HepG2 (cell line): ENCODE measurements around the gene PLXNA3. TPM values are rescaled to one million over a fixed set of nuclear protein-coding genes. Genes with fewer than 3 reads are reported as not detected.
A peak's percentile ranks its signal among the peaks of the same experiment; 100 is the strongest.

Experiments used
- CBX1 ChIP-seq: IDR thresholded peaks from one replicate; pipeline ENCODE4 v1.6.1; 2016; ENCODE audit warnings: antibody characterized with exemption, low read depth
- CHD2 ChIP-seq: IDR thresholded peaks from 2 replicates; pipeline ENCODE4 v1.6.1; 2011; ENCODE audit warnings: low read depth, low read length, improper control_type of control experiment
- ERF ChIP-seq: IDR thresholded peaks from 2 replicates; pipeline ENCODE4 v1.6.1; 2018; ENCODE audit warnings: missing biosample characterization, missing genetic modification reagents
- SKI ChIP-seq: fragments of 450-650 bp; IDR thresholded peaks from one replicate; pipeline ENCODE4 v1.6.1; 2018; ENCODE audit warnings: mild to moderate bottlenecking; ENCODE audit not compliant: partially characterized antibody
- TBX3 ChIP-seq: fragments of 450-650 bp; IDR thresholded peaks from 2 replicates; pipeline ENCODE4 v1.6.1; 2017; ENCODE audit warnings: antibody characterized with exemption, mild to moderate bottlenecking, inconsistent platforms, borderline replicate concordance
- ZBTB20 ChIP-seq: sonication (generic); formaldehyde crosslinking; IDR thresholded peaks from 2 replicates; pipeline ENCODE4 v1.8.1; 2023; ENCODE audit warnings: missing genetic modification reagents, low read depth, mild to moderate bottlenecking, borderline replicate concordance
- ZNF124 ChIP-seq: sonication (generic); formaldehyde crosslinking; IDR thresholded peaks from 2 replicates; pipeline ENCODE4 v1.4.0; 2020; ENCODE audit warnings: missing genetic modification reagents
- ZNF343 ChIP-seq: sonication (generic); formaldehyde crosslinking; IDR thresholded peaks from 2 replicates; pipeline ENCODE4 v1.4.0; 2020; ENCODE audit warnings: mild to moderate bottlenecking, missing genetic modification reagents
- ZNF431 ChIP-seq: sonication (generic); formaldehyde crosslinking; IDR thresholded peaks from 2 replicates; pipeline ENCODE4 v1.9.0; 2022; ENCODE audit warnings: missing genetic modification reagents, low read depth, mild to moderate bottlenecking, borderline replicate concordance
- ZNF749 ChIP-seq: sonication (generic); formaldehyde crosslinking; IDR thresholded peaks from 2 replicates; pipeline ENCODE4 v1.8.0; 2022; ENCODE audit warnings: mild to moderate bottlenecking, missing genetic modification reagents, moderate library complexity, borderline replicate concordance
- ZNF782 ChIP-seq: sonication (generic); formaldehyde crosslinking; IDR thresholded peaks from 2 replicates; pipeline ENCODE4 v1.4.0; 2020; ENCODE audit warnings: missing genetic modification reagents, mild to moderate bottlenecking, borderline replicate concordance
- polyA plus RNA-seq, 8 experiments: library from polyadenylated mRNA; depleted of rRNA in 3 of 8; stranded (reverse) in 7 of 8; unstranded in 1 of 8; fragments of >200 nt; fragmentation: Illumina TruSeq in 4 of 8; extraction: Trizol in 4 of 8; gene quantifications; 2 replicates each; pipeline versions ENCODE4 v1.2.1 to v1.2.3, GENCODE V29; 2011 to 2016; ENCODE audit warnings: low read depth in 4 of 8, missing spikeins in 1 of 8, mixed read lengths in 1 of 8; ENCODE audit not compliant: insufficient read depth in 1 of 8
- total RNA-seq, 5 experiments: library from RNA; depleted of rRNA; stranded (reverse); fragments of >200 nt; fragmentation: Illumina TruSeq; extraction: Trizol; gene quantifications; 2 replicates each; pipeline ENCODE4 v1.2.3, GENCODE V29; 2016; ENCODE audit warnings: low read depth in 1 of 5
- TF ChIP-seq, protein P1 (sequence below): IDR thresholded peaks from 2 replicates; pipeline ENCODE4 v1.6.1; 2016; ENCODE audit warnings: missing biosample characterization, missing genetic modification reagents, low read depth
- TF ChIP-seq, protein P2 (sequence below): sonication (generic); formaldehyde crosslinking; IDR thresholded peaks from 2 replicates; pipeline ENCODE4 v1.5.0; 2020; ENCODE audit warnings: mild to moderate bottlenecking, missing genetic modification reagents, borderline replicate concordance
- TF ChIP-seq, protein P3 (sequence below): sonication (generic); formaldehyde crosslinking; IDR thresholded peaks from 2 replicates; pipeline ENCODE4 v1.4.0; 2020; ENCODE audit warnings: missing genetic modification reagents
- TF ChIP-seq, protein P4 (sequence below): IDR thresholded peaks from 2 replicates; pipeline ENCODE4 v1.6.1; 2016; ENCODE audit warnings: low read depth
- TF ChIP-seq, protein P5 (sequence below): IDR thresholded peaks from 2 replicates; pipeline ENCODE4 v1.6.1; 2016; ENCODE audit warnings: mild to moderate bottlenecking

Gene PLXNA3
- total and polyA plus RNA-seq, 2 of the 13 experiments (the other 11 are each of a cell fraction or from before 2014, with no cell fraction given), result 5.8 to 20.6 TPM

DNA sequence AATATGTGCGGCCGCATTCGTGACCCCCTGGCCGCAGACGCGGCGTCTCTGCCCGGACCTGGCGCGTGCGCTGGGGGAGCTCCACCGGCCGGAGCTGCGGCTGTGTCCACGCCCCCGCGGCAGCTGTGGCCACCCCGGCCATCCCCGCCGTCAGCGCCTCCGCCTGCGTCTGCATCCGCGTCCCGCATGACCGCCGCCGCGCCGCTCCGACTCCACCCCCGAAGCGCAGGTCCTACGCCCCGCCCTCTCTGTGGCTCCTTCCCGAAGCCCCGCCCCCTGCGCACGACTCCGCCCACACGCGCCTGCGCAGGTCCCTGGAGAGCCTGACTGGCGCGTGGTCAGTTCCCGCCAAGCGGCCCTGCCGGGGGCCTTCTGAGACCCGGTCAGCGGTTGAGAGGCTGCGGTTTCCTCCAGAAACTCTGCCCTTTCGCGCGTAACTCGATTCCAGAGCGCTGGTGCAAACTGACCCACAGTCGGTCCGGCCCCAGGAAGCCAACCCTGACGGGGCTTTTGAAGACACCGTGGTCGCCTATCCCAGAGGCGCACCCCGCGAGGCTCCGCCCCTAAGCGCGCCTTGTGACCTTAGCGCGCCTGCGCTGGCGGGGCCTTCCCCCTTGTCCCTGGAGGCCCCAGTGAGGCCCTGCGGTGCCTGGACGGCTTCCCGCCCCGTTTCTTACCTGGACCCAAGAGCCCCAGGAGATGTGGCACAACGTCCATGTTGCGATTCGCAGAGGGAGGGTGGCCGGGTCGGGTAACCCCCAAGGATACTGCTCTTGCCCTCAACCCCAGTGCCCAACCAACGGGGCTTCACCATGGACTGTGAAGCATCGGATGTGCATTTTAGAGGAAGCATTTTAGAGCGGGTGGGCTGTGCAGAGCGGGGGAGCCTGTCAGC, 20.9 kb downstream of the PLXNA3 start, which contains the start of gene LAGE3 (continued):
- TF ChIP-seq, protein P1, sequence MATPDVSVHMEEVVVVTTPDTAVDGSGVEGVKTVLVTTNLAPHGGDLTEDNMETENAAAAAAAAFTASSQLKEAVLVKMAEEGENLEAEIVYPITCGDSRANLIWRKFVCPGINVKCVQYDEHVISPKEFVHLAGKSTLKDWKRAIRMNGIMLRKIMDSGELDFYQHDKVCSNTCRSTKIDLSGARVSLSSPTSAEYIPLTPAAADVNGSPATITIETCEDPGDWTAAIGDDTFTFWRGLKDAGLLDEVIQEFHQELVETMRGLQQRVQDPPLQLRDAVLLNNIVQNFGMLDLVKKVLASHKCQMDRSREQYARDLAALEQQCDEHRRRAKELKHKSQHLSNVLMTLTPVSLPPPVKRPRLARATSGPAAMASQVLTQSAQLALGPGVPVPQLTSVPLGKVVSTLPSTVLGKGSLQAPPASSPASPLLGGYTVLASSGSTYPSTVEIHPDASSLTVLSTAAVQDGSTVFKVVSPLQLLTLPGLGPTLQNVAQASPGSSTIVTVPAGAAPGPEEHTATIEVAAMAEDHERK (CRISPR knock-in tag), result no peak
- TF ChIP-seq ZNF749 (CRISPR knock-in tag) (peak; percentile 54; the same call in 1 of the 2 replicates), ZNF431 (CRISPR knock-in tag) (no peak), ZNF124 (no peak), ZNF343 (0 out of 2 replicates have a peak, but pooled peaks have one; percentile 27), SKI (no peak), CBX1 (no peak), ERF (CRISPR knock-in tag) (peak; percentile 73; the same call in 1 of the 2 replicates), TBX3 (no peak), ZNF782 (0 out of 2 replicates have a peak, but pooled peaks have one; percentile 32), ZBTB20 (CRISPR knock-in tag) (no peak), CHD2 (no peak)
- TF ChIP-seq, protein P2, sequence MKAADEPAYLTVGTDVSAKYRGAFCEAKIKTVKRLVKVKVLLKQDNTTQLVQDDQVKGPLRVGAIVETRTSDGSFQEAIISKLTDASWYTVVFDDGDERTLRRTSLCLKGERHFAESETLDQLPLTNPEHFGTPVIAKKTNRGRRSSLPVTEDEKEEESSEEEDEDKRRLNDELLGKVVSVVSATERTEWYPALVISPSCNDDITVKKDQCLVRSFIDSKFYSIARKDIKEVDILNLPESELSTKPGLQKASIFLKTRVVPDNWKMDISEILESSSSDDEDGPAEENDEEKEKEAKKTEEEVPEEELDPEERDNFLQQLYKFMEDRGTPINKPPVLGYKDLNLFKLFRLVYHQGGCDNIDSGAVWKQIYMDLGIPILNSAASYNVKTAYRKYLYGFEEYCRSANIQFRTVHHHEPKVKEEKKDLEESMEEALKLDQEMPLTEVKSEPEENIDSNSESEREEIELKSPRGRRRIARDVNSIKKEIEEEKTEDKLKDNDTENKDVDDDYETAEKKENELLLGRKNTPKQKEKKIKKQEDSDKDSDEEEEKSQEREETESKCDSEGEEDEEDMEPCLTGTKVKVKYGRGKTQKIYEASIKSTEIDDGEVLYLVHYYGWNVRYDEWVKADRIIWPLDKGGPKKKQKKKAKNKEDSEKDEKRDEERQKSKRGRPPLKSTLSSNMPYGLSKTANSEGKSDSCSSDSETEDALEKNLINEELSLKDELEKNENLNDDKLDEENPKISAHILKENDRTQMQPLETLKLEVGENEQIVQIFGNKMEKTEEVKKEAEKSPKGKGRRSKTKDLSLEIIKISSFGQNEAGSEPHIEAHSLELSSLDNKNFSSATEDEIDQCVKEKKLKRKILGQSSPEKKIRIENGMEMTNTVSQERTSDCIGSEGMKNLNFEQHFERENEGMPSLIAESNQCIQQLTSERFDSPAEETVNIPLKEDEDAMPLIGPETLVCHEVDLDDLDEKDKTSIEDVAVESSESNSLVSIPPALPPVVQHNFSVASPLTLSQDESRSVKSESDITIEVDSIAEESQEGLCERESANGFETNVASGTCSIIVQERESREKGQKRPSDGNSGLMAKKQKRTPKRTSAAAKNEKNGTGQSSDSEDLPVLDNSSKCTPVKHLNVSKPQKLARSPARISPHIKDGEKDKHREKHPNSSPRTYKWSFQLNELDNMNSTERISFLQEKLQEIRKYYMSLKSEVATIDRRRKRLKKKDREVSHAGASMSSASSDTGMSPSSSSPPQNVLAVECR (CRISPR knock-in tag), result peak; percentile 61; the same call in 1 of the 2 replicates
- TF ChIP-seq, protein P3, sequence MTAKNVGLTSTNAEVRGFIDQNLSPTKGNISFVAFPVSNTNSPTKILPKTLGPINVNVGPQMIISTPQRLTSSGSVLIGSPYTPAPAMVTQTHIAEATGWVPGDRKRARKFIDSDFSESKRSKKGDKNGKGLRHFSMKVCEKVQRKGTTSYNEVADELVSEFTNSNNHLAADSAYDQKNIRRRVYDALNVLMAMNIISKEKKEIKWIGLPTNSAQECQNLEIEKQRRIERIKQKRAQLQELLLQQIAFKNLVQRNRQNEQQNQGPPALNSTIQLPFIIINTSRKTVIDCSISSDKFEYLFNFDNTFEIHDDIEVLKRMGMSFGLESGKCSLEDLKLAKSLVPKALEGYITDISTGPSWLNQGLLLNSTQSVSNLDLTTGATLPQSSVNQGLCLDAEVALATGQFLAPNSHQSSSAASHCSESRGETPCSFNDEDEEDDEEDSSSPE (CRISPR knock-in tag), result peak; percentile 97
- TF ChIP-seq, protein P4, sequence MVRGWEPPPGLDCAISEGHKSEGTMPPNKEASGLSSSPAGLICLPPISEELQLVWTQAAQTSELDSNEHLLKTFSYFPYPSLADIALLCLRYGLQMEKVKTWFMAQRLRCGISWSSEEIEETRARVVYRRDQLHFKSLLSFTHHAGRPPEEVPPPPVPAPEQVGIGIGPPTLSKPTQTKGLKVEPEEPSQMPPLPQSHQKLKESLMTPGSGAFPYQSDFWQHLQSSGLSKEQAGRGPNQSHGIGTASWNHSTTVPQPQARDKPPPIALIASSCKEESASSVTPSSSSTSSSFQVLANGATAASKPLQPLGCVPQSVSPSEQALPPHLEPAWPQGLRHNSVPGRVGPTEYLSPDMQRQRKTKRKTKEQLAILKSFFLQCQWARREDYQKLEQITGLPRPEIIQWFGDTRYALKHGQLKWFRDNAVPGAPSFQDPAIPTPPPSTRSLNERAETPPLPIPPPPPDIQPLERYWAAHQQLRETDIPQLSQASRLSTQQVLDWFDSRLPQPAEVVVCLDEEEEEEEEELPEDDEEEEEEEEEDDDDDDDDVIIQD (CRISPR knock-in tag), result no peak
- TF ChIP-seq, protein P5, sequence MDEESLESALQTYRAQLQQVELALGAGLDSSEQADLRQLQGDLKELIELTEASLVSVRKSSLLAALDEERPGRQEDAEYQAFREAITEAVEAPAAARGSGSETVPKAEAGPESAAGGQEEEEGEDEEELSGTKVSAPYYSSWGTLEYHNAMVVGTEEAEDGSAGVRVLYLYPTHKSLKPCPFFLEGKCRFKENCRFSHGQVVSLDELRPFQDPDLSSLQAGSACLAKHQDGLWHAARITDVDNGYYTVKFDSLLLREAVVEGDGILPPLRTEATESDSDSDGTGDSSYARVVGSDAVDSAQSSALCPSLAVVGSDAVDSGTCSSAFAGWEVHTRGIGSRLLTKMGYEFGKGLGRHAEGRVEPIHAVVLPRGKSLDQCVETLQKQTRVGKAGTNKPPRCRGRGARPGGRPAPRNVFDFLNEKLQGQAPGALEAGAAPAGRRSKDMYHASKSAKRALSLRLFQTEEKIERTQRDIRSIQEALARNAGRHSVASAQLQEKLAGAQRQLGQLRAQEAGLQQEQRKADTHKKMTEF (CRISPR knock-in tag), result no peak
